Measurements from ENCODE around the gene CLSTN3. TPM values are rescaled to one million over a fixed set of nuclear protein-coding genes. Genes with fewer than 3 reads are reported as not detected.

CLSTN3 gene
- total and polyA plus RNA-seq, 2 donors (not counting 3 experiments of a cell fraction or from before 2014, with no cell fraction given), result 27.8 to 45.9 TPM

- Histone ChIP-seq H3K79me2 (ENCODE audit: control insufficient read depth, insufficient read depth, low read length) (no peaks in the 10 kb centered on the region), H3K27me3 (ENCODE audit: control insufficient read depth in 2 of 2, insufficient read depth in 2 of 2, low read length in 2 of 2) (peaks cover 12 to 25% of the 10 kb centered on the region in 2 experiments), H2AFZ (ENCODE audit: low read depth, low read length) (no peak overlapping the region), H3K9ac (replicated peaks; ENCODE audit: extremely low read depth, insufficient read depth, low read length) (no peak overlapping the region), H3K4me3 (replicated peaks in 1 of 3; ENCODE audit: insufficient read depth in 1 of 3, low read depth in 1 of 3, low read length in 3 of 3) (no peak overlapping the region), H3K4me1 (ENCODE audit: control insufficient read depth, extremely low read depth, insufficient read depth, low read length) (no peaks in the 10 kb centered on the region), H3K9me3 (replicated peaks; ENCODE audit: control insufficient read depth, insufficient read depth, low read length) (no peaks in the 10 kb centered on the region), H3K36me3 (ENCODE audit: control insufficient read depth in 2 of 2, extremely low read depth in 1 of 2, insufficient read depth in 2 of 2, low read length in 2 of 2) (no peaks in the 10 kb centered on the region), H3K9me1 (replicated peaks; ENCODE audit: control insufficient read depth, extremely low read depth, insufficient read depth, low read length) (no peaks in the 10 kb centered on the region), H3K27ac (ENCODE audit: insufficient read depth, low read depth, low read length) (no peak overlapping the region), H4K20me1 (replicated peaks; ENCODE audit: control insufficient read depth, extremely low read depth, insufficient read depth, low read length) (no peaks in the 10 kb centered on the region), H3K4me2 (ENCODE audit: insufficient read depth, low read length) (no peak overlapping the region)
- no peak for FAIRE-seq
- dilution Hi-C loops (cut with MboI; ENCODE audit: extremely low pct_ligation_motif_present, low sequenced_read_pairs), result no loop called here
- ChIA-PET POLR2A (no interaction called here), CTCF (no interaction called here)
- no TSS peak for BruUV-seq (replicated peaks)
- no peak for DNase-seq (ENCODE audit: low read depth, low spot score)
- no peak for TF ChIP-seq POLR2AphosphoS5 (IDR thresholded peaks at IDR 0.05; ENCODE audit: insufficient read depth, low read depth, low read length)
- no peak for TF ChIP-seq GATA2 (IDR thresholded peaks at IDR 0.05; ENCODE audit: insufficient read depth, insufficient read length, low read depth, low read length)
- no peak for TF ChIP-seq JUN (IDR thresholded peaks at IDR 0.05; ENCODE audit: borderline replicate concordance, insufficient read depth, insufficient read length, low read depth)
- no peak for TF ChIP-seq FOS (IDR thresholded peaks at IDR 0.05; ENCODE audit: borderline replicate concordance, insufficient read depth, low read length)
- no peak for TF ChIP-seq POLR2A (IDR thresholded peaks at IDR 0.05; ENCODE audit: low read depth, low read length)
- no peak for TF ChIP-seq CTCF (IDR thresholded peaks at IDR 0.05; ENCODE audit: extremely low read depth in 1 of 2, insufficient read depth in 1 of 2, low read depth in 1 of 2, low read length in 2 of 2)
- intact Hi-C loops (cut with micrococcal nuclease), result no loop called here
Observed at GRCh38 chr12:7178481-7178880, 48.3 kb downstream of the CLSTN3 start.

GRCh38 chr12:7180685-7181084 lies 50.5 kb downstream of the CLSTN3 start:
- Histone ChIP-seq H3K4me2 (ENCODE audit: insufficient read depth, low read length) (no peak overlapping the region), H2AFZ (ENCODE audit: low read depth, low read length) (no peak overlapping the region), H3K9me3 (replicated peaks; ENCODE audit: control insufficient read depth, insufficient read depth, low read length) (no peaks in the 10 kb centered on the region), H3K9ac (replicated peaks; ENCODE audit: extremely low read depth, insufficient read depth, low read length) (no peak overlapping the region), H3K4me1 (ENCODE audit: control insufficient read depth, extremely low read depth, insufficient read depth, low read length) (no peaks in the 10 kb centered on the region), H4K20me1 (replicated peaks; ENCODE audit: control insufficient read depth, extremely low read depth, insufficient read depth, low read length) (no peaks in the 10 kb centered on the region), H3K27ac (ENCODE audit: insufficient read depth, low read depth, low read length) (no peak overlapping the region), H3K79me2 (ENCODE audit: control insufficient read depth, insufficient read depth, low read length) (no peaks in the 10 kb centered on the region), H3K27me3 (ENCODE audit: control insufficient read depth in 2 of 2, insufficient read depth in 2 of 2, low read length in 2 of 2) (peaks cover 10 to 19% of the 10 kb centered on the region in 2 experiments), H3K36me3 (ENCODE audit: control insufficient read depth in 2 of 2, extremely low read depth in 1 of 2, insufficient read depth in 2 of 2, low read length in 2 of 2) (no peaks in the 10 kb centered on the region), H3K9me1 (replicated peaks; ENCODE audit: control insufficient read depth, extremely low read depth, insufficient read depth, low read length) (no peaks in the 10 kb centered on the region), H3K4me3 (replicated peaks in 1 of 3; ENCODE audit: insufficient read depth in 1 of 3, low read depth in 1 of 3, low read length in 3 of 3) (no peak overlapping the region)
- FAIRE-seq (no peak), DNase-seq (ENCODE audit: low read depth, low spot score) (no peak)
- CTCF ChIA-PET, result interaction anchor here (0.7 to 1.5 kb wide), 6 partner anchors 10 to 36 kb away, joined by 3 to 4 read pairs (median 3); no protein-coding TSS in a partner anchor
- dilution Hi-C loops (cut with MboI; ENCODE audit: extremely low pct_ligation_motif_present, low sequenced_read_pairs) (no loop called here), intact Hi-C loops (cut with micrococcal nuclease) (no loop called here)
- TF ChIP-seq POLR2AphosphoS5 (IDR thresholded peaks at IDR 0.05; ENCODE audit: insufficient read depth, low read depth, low read length) (no peak), CTCF (IDR thresholded peaks at IDR 0.05; ENCODE audit: extremely low read depth in 1 of 2, insufficient read depth in 1 of 2, low read depth in 1 of 2, low read length in 2 of 2) (no peak), MYC (IDR thresholded peaks at IDR 0.05; ENCODE audit: low read depth, low read length) (no peak)
- BruUV-seq (replicated peaks), result no TSS peak
- POLR2A ChIA-PET, result interaction anchor here (0.6 kb wide), 2 partner anchors 24 to 25 kb away, joined by 4 to 8 read pairs; no protein-coding TSS in a partner anchor

Measured in endothelial cell of umbilical vein (primary cell).